GM23338 (cell line): ENCODE measurements around the gene DDX54. TPM values are rescaled to one million over a fixed set of nuclear protein-coding genes. Genes with fewer than 3 reads are reported as not detected.

Experiments
- ATAC-seq: fragments of 200-7000 bp; cut with Tn5 transposase; 3 replicates; pipeline ENCODE4 v1.9.1; 2020
- DNase-seq: peaks from one replicate; pipeline ENCODE4 v3.0.0-alpha.2; 2015; ENCODE audit warnings: low spot score
- H2AFZ ChIP-seq: fragments of 200-600 bp; sonication (generic); 2 replicates; pipeline ENCODE4 v1.8.0; 2016; ENCODE audit warnings: antibody characterized with exemption, mild to moderate bottlenecking, moderate library complexity
- H3F3A ChIP-seq: fragments of 200-600 bp; sonication (generic); replicated peaks from 2 replicates; pipeline ENCODE4 v1.8.0; 2017; ENCODE audit warnings: antibody characterized with exemption, mixed run types, low read depth
- H3K27ac ChIP-seq: fragments of 200-600 bp; sonication (generic); 2 replicates; pipeline ENCODE4 v1.6.1; 2016; ENCODE audit warnings: low read depth
- H3K27me3 ChIP-seq: fragments of 200-600 bp; sonication (generic); 2 replicates; pipeline ENCODE4 v1.8.0; 2016; ENCODE audit warnings: mild to moderate bottlenecking, mixed run types, moderate library complexity; ENCODE audit not compliant: insufficient read depth
- H3K36me3 ChIP-seq: fragments of 200-600 bp; sonication (generic); 2 replicates; pipeline ENCODE4 v1.8.0; 2016; ENCODE audit warnings: mild to moderate bottlenecking; ENCODE audit not compliant: insufficient read depth
- H3K4me1 ChIP-seq: fragments of 200-600 bp; sonication (generic); 2 replicates; pipeline ENCODE4 v1.8.0; 2016; ENCODE audit warnings: mild to moderate bottlenecking, moderate library complexity; ENCODE audit not compliant: insufficient read depth
- H3K4me2 ChIP-seq: fragments of 200-600 bp; sonication (generic); 2 replicates; pipeline ENCODE4 v1.7.1; 2017; ENCODE audit warnings: mixed run types
- H3K4me3 ChIP-seq: fragments of 200-600 bp; sonication (generic); 2 replicates; pipeline ENCODE4 v1.6.1; 2016; ENCODE audit warnings: mixed run types
- H3K79me2 ChIP-seq: fragments of 200-600 bp; sonication (generic); replicated peaks from 2 replicates; pipeline ENCODE4 v1.8.0; 2017; ENCODE audit warnings: mild to moderate bottlenecking; ENCODE audit not compliant: insufficient read depth
- H3K9me2 ChIP-seq: fragments of 200-600 bp; sonication (generic); 2 replicates; pipeline ENCODE4 v1.8.0; 2017; ENCODE audit not compliant: insufficient read depth
- H4K20me1 ChIP-seq: fragments of 200-600 bp; sonication (generic); replicated peaks from 2 replicates; pipeline ENCODE4 v1.8.0; 2017; ENCODE audit warnings: mild to moderate bottlenecking; ENCODE audit not compliant: insufficient read depth
- H3K27ac Mint-ChIP-seq: 2 replicates; pipeline ENCODE4 v1.8.0; 2020; ENCODE audit warnings: inconsistent platforms, mild to moderate bottlenecking, moderate library complexity, mixed read lengths
- H3K27me3 Mint-ChIP-seq: 3 replicates; pipeline ENCODE4 v1.8.0; 2022; ENCODE audit warnings: low read depth, mild to moderate bottlenecking, moderate library complexity, mixed read lengths, inconsistent platforms; ENCODE audit not compliant: insufficient read depth, poor library complexity
- H3K36me3 Mint-ChIP-seq: 3 replicates; pipeline ENCODE4 v1.8.0; 2021; ENCODE audit warnings: low read depth, mild to moderate bottlenecking, inconsistent platforms, moderate library complexity, mixed read lengths
- H3K4me1 Mint-ChIP-seq: 3 replicates; pipeline ENCODE4 v1.8.0; 2020; ENCODE audit warnings: mild to moderate bottlenecking, inconsistent platforms, mixed read lengths
- H3K4me3 Mint-ChIP-seq: 3 replicates; pipeline ENCODE4 v1.8.0; 2021; ENCODE audit warnings: moderate library complexity, mild to moderate bottlenecking, inconsistent platforms, mixed read lengths
- H3K9me3 Mint-ChIP-seq: 3 replicates; pipeline ENCODE4 v1.8.0; 2020; ENCODE audit warnings: moderate library complexity, mild to moderate bottlenecking, inconsistent platforms, mixed read lengths
- EZH2 ChIP-seq: fragments of 200-600 bp; sonication (generic); IDR thresholded peaks from one replicate; pipeline ENCODE4 v1.8.0; 2017; ENCODE audit warnings: antibody characterized with exemption, mild to moderate bottlenecking, low read depth; ENCODE audit not compliant: unreplicated experiment
- JUNB ChIP-seq: IDR thresholded peaks from one replicate; pipeline ENCODE4 v1.6.1; 2016; ENCODE audit warnings: antibody characterized with exemption; ENCODE audit not compliant: unreplicated experiment
- POLR2AphosphoS5 ChIP-seq: IDR thresholded peaks from 2 replicates; pipeline ENCODE4 v1.6.1; 2016; ENCODE audit warnings: antibody characterized with exemption, low read depth
- STAT1 ChIP-seq: IDR thresholded peaks from one replicate; pipeline ENCODE4 v1.6.1; 2016; ENCODE audit warnings: antibody characterized with exemption; ENCODE audit not compliant: unreplicated experiment
- ZNF114 ChIP-seq: fragments of 250-450 bp; sonication (Bioruptor Pico); IDR thresholded peaks from 2 replicates; pipeline ENCODE4 v1.5.0; 2020; ENCODE audit warnings: mild to moderate bottlenecking, moderate library complexity
- ZNF331 ChIP-seq: fragments of 250-450 bp; sonication (Bioruptor Pico); IDR thresholded peaks from 2 replicates; pipeline ENCODE4 v1.5.0; 2020; ENCODE audit warnings: low read depth, mild to moderate bottlenecking, moderate library complexity
- ZNF462 ChIP-seq: fragments of 250-450 bp; sonication (Bioruptor Pico); IDR thresholded peaks from 2 replicates; pipeline ENCODE4 v1.5.0; 2020; ENCODE audit warnings: mild to moderate bottlenecking, moderate library complexity
- polyA plus RNA-seq: library from polyadenylated mRNA; unstranded; fragments of >200 nt; fragmentation: Nextera tagmentation; extraction: Ambion mirVana; gene quantifications from 2 replicates; pipeline ENCODE4 v1.2.1, GENCODE V29; 2016
- total RNA-seq: library from RNA; depleted of rRNA; stranded (reverse); fragments of >200 nt; shearing (Covaris generic); gene quantifications from 2 replicates; pipeline ENCODE4 v1.2.3, GENCODE V29; 2014
- TF ChIP-seq, protein P1 (sequence below): IDR thresholded peaks from one replicate; pipeline ENCODE4 v1.6.1; 2018; ENCODE audit warnings: antibody characterized with exemption; ENCODE audit not compliant: unreplicated experiment
- TF ChIP-seq, protein P2 (sequence below), 2 experiments: fragments of 200-600 bp in 1 of 2; sonication (generic) in 1 of 2; conservative IDR thresholded peaks; 2 replicates each; pipeline versions ENCODE4 v1.5.1 to v1.6.1; 2016 to 2017; ENCODE audit warnings: antibody characterized with exemption in 2 of 2, low read depth in 2 of 2, mild to moderate bottlenecking in 2 of 2, moderate library complexity in 1 of 2

The DDX54 gene
- total and polyA plus RNA-seq, 2 experiments from 2014 or later, result 84.1 to 89.4 TPM

- Histone ChIP-seq H4K20me1 (no peaks in the 10 kb centered on the region), H3F3A (no peaks in the 10 kb centered on the region), H3K4me3 (no peak overlapping the region), H3K27me3 (no peaks in the 10 kb centered on the region), H3K27ac (no peak overlapping the region), H3K36me3 (no peaks in the 10 kb centered on the region), H3K4me2 (no peak overlapping the region), H3K4me1 (no peaks in the 10 kb centered on the region), H2AFZ (peak overlapping the region; percentile 90), H3K79me2 (no peaks in the 10 kb centered on the region), H3K9me2 (no peaks in the 10 kb centered on the region)
- Mint-ChIP-seq H3K27ac (no peak overlapping the region), H3K9me3 (peaks cover 8% of the 10 kb centered on the region; the same call in 2 of the 3 replicates), H3K36me3 (peaks cover 4% of the 10 kb centered on the region; the same call in 1 of the 3 replicates), H3K4me1 (peaks cover 7% of the 10 kb centered on the region; the same call in 1 of the 3 replicates), H3K27me3 (peaks cover 2% of the 10 kb centered on the region), H3K4me3 (no peak overlapping the region)
- ATAC-seq (no peak), DNase-seq (no peak)
- TF ChIP-seq EZH2, result no peak
- TF ChIP-seq, protein P1, sequence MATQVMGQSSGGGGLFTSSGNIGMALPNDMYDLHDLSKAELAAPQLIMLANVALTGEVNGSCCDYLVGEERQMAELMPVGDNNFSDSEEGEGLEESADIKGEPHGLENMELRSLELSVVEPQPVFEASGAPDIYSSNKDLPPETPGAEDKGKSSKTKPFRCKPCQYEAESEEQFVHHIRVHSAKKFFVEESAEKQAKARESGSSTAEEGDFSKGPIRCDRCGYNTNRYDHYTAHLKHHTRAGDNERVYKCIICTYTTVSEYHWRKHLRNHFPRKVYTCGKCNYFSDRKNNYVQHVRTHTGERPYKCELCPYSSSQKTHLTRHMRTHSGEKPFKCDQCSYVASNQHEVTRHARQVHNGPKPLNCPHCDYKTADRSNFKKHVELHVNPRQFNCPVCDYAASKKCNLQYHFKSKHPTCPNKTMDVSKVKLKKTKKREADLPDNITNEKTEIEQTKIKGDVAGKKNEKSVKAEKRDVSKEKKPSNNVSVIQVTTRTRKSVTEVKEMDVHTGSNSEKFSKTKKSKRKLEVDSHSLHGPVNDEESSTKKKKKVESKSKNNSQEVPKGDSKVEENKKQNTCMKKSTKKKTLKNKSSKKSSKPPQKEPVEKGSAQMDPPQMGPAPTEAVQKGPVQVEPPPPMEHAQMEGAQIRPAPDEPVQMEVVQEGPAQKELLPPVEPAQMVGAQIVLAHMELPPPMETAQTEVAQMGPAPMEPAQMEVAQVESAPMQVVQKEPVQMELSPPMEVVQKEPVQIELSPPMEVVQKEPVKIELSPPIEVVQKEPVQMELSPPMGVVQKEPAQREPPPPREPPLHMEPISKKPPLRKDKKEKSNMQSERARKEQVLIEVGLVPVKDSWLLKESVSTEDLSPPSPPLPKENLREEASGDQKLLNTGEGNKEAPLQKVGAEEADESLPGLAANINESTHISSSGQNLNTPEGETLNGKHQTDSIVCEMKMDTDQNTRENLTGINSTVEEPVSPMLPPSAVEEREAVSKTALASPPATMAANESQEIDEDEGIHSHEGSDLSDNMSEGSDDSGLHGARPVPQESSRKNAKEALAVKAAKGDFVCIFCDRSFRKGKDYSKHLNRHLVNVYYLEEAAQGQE, result no peak
- TF ChIP-seq JUNB, result no peak
- no peak for TF ChIP-seq STAT1
- TF ChIP-seq, protein P2, sequence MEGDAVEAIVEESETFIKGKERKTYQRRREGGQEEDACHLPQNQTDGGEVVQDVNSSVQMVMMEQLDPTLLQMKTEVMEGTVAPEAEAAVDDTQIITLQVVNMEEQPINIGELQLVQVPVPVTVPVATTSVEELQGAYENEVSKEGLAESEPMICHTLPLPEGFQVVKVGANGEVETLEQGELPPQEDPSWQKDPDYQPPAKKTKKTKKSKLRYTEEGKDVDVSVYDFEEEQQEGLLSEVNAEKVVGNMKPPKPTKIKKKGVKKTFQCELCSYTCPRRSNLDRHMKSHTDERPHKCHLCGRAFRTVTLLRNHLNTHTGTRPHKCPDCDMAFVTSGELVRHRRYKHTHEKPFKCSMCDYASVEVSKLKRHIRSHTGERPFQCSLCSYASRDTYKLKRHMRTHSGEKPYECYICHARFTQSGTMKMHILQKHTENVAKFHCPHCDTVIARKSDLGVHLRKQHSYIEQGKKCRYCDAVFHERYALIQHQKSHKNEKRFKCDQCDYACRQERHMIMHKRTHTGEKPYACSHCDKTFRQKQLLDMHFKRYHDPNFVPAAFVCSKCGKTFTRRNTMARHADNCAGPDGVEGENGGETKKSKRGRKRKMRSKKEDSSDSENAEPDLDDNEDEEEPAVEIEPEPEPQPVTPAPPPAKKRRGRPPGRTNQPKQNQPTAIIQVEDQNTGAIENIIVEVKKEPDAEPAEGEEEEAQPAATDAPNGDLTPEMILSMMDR (conservative IDR thresholded peaks at IDR 0.05; ENCODE audit: low read depth in 2 of 2), result no peak
- TF ChIP-seq ZNF331, result no peak
- no peak for TF ChIP-seq POLR2AphosphoS5
These were observed 42.4 kb downstream of the DDX54 start for GRCh38 chr12:113142886-113143332.

DNA sequence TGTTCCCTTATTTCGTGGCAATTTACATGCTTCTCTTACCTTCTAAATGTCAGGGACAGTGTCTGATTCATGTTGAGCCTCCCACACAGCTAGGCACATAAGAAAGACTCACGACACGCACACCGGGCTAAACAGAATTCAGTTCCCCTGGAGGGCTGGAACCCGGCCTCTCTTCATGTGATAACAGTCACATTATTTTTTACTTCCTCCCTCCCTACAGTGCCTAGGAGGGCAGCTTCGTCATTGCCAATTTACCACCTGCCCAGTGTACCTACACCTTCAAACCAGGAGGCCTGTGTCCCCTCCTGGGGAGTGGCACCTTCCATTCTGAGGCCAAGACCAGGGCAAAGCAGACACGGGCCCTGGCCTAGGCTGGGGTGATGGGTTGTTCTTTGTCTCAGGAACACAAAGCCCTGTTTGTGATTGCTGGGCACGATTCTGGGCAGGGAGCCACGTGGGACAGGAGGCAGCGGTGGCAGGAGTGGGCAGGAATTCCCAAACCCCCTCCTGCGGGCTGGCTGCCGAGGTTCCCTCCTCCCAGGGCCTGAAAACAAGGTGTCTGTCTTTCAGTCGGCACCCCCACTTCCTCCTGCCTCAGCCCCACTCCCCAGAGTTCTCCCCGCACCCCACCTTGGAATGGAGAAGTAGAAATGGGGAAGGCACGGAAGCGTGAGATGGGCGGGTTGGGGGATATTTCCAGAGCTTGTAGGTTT is 42.9 kb downstream of the DDX54 start:
- Histone ChIP-seq H2AFZ (peak overlapping the region; percentile 90), H3K79me2 (no peaks in the 10 kb centered on the region), H3K27me3 (no peaks in the 10 kb centered on the region), H3K27ac (no peak overlapping the region), H4K20me1 (no peaks in the 10 kb centered on the region), H3K4me3 (no peak overlapping the region), H3F3A (no peaks in the 10 kb centered on the region), H3K36me3 (no peaks in the 10 kb centered on the region), H3K4me2 (no peak overlapping the region), H3K4me1 (no peaks in the 10 kb centered on the region), H3K9me2 (no peaks in the 10 kb centered on the region)
- no peak for DNase-seq
- H3K4me3 Mint-ChIP-seq, result no peak overlapping the region
- peak; percentile 34; the same call in 2 of the 3 replicates for ATAC-seq
- no peak overlapping the region for H3K27ac Mint-ChIP-seq
- H3K27me3 Mint-ChIP-seq, result peaks cover 4% of the 10 kb centered on the region
- H3K9me3 Mint-ChIP-seq, result peaks cover 5% of the 10 kb centered on the region; the same call in 2 of the 3 replicates
- H3K4me1 Mint-ChIP-seq, result peaks cover 7% of the 10 kb centered on the region; the same call in 1 of the 3 replicates
- H3K36me3 Mint-ChIP-seq, result peaks cover 3% of the 10 kb centered on the region; the same call in 1 of the 3 replicates
- TF ChIP-seq ZNF114 (CRISPR knock-in tag) (no peak), ZNF462 (no peak), JUNB (no peak)
